Nucleus accumbens (tissue), 56 donors: ENCODE data around the gene NFIB.

Source experiments
- DNase-seq, 56 donors: peaks; one replicate each; lab custom pipeline; 2025; lab: John Stamatoyannopoulos, UW

Gene NFIB

DNA sequence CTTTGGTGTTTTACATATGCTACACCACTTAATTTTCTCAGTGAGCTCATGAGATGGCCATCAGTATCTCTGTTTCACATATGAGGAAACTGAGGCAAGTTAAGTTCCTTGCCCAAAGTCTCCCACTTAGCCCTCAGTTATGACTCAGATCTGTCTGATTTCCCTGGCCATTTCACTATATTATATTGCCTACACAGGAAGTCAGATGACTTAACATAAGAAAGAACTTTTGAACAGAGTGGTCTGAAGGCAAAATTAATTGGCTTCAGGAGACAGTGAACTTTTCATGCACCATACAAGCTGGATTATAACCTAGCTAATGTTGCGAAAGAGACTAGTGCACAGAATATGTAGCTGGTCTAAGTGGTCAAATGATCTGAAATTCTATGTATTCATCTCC, 221.6 kb downstream of the NFIB start:
- DNase-seq = no peak

DNA sequence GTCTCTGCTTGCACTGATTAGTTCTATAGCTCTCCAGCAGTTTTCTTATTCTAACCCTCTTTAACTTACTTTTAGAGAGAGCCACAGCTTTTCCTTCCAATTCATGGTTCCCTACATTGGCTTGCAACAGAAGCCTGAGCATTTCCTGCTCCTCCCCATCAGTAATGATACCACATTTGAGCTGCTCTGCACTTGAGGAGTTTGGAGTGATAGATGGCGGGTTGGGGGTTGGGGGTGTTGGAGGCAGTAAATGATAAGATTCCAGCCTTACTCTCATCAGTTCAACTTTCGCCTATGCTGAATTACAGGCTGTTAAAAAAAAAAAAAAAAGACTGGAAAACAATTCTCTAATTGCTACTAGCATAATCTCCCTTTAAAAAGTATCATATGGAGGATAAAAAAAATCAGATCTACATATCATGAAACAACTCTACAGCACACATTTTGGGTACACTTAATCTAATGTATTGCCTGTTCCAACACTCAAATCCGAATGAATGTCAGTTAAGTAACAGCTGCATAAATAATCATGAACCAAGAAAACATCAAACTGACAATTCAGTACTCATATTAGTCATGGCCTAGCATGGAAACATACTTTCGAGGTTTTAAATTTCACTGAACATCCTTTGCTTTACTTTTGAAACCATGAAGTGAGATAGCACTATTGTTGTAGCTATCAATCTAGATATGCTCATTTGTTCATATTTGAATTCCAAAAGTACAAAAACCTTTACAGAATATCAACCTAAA, 224.7 kb downstream of the NFIB start:
- DNase-seq = no peak

DNA sequence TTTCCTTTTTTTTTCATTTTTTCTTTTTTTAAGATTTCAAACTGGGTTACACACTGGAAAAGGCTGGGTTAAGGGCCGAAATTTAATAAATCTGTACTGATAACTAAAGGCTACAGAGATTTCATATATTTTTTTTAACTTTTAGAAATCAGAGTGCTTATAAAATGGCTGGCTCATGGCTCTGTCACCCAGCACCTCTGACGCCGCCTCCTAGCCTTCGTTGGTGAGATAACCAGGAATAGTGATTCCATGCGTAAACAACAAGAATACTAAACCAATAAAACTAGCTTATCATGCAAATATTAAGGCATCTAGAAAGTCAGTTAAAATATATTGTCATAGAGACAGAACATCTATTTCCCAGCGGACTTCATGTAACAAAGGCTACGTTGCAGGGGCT, 226.4 kb downstream of the NFIB start:
- no peak for DNase-seq

DNA sequence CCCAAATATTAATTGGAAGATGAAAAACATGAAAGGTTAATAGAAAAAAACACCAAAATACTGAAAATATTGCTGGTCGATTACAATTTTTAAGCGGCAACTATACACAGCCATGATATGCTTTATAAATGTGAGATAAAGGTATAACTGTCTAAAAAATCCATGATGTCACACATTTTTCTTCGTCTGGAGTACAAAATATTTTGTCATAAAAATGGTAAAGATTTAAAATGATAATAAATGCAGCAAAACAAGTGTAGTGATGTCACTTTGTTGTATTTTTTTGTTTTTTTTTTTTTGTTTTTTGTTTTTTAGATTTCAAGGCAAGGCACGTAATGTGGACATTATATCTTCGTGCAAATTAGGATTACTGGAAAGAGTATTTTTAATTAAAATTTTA, 227.4 kb downstream of the NFIB start:
- DNase-seq = no peak

DNA sequence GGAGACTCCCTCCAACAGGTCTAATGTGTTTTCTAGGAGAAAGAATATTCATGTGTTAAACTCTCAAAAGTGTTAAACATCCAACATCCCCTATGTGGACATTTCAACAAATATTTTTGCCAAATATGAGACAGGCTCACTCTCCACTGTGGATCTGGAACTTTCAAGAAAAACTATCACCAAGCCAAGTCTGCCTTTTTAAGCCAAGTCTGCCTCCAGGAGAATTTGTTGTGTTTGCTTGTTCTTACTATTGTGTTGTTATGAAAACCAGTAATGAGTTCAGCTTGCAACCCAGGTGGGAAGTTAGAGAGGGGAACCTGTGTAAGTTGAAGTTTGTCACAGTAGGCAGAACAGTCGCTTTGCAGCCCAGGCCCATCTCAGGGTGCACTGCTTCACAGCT, 228.1 kb downstream of the NFIB start:
- DNase-seq = no peak

DNA sequence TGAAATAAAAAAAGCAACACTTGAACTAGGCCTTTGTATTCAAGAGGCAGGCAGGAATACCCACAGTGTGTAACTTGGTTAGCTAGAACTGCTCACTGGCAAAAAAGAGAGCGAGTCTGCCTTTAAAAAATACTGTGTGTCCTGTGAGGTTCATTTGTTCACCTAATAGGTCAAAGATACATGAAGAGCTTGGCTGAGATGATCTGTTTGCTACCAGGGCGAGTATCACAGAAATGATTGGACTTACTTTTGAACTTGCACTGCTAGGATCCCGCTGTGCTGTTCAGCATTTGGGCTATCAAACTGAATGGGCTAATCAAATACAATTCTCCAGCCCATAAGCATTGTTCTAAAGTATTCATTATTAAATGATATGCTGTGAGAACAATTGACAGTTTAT, 229.1 kb downstream of the NFIB start:
- no peak for DNase-seq

DNA sequence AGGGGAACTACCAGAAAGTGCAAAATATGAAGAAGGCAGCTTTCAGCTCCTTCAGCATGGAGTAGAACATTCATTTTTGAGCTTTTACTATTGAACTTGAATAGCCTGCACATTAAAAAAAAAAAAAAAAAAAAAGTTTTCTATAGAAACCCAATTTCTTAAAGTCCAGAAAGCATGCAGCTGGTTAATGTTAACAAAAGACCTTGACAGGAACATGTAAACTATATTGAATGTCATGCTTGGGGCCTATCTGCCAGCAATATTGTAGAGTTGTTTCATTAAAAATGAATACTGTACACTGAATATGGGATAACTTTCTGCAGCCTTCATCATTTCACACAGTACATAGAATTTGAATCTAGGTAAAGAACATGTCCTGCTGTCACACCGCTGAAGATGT, 230.6 kb downstream of the NFIB start:
- no peak for DNase-seq

DNA sequence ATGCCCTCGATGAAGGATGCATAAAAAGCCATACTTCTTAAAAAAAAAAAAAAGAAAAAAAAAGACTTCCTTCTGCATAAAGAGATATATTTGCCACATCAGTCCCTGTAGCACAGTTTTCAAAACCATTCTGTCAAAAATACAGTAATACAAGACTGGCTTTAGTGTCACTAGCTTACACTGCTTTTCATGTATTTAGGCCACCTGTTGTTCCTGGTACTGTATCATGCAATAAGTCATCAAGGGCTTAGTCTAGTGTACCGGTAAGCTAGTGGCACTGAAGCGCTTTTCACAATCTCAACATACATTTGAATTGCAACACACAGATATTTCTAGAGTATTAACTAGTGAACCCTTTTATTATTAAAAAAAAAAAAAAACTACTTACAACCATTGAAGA, 231.2 kb downstream of the NFIB start:
- DNase-seq = no peak

DNA sequence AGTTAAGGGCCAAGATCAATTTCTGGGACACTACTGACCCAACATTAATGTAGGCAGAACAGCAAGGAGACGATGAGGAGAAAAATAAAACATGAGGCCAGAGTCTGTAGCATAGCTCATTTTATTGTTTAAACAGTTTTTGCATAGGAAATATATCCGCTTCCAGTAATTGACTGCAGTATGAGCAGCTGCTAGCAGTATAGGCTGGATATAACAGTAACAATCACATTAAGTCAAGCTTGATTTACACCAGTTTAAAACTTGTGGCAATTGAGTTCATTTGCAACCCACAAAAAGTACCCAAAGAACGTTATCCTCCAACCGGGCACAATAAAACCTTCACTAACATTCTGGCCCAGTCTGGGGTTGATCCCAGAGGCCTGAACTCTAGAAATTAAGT, 232.2 kb downstream of the NFIB start:
- no peak for DNase-seq

DNA sequence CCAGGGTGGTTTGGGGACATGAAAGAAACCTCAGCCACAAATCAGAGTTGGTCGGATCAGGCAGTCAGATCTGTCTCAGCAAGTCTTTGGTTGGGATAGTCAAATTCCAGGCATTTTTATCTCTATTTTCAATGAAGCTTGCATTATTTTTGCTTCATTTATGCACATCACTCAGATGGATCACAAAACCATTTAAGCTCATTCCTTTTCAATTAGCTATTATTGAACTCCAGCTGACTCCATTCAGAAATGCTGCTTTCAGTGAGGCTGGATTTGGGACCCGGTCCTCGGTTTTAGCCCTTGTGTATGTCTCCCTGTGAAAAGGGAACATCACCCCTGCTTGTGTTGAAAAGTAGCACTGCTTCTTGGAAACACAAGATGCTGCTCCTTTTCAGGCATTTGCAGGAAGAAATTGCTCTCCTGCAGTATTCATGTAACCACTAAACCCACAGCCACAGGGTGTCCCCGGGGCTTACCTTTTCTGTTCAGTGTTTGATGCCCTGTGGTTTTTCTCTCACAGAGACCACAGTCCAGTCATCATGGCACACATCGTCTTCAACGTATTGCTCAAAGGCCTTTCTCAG, 232.9 kb downstream of the NFIB start:
- no peak for DNase-seq

DNA sequence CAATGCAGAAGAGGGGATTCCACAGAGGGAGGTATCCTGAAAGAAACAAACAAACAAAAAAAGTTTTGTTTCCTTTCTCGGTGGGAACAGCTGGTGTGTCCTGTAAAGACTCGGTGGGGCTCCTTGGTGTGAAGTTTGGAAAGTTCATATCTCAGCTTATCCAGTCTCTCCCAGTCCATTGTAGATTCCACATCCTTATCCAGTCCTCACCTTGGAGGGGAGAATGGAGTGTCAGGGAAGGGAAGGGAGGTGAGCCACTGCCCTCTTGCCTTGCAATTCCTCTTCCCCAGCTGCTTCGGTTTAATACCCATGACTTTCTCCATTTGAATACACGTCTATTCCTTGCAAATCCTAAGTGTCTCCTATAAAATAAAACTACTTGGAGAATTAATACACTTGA, 234.5 kb downstream of the NFIB start:
- DNase-seq = no peak

DNA sequence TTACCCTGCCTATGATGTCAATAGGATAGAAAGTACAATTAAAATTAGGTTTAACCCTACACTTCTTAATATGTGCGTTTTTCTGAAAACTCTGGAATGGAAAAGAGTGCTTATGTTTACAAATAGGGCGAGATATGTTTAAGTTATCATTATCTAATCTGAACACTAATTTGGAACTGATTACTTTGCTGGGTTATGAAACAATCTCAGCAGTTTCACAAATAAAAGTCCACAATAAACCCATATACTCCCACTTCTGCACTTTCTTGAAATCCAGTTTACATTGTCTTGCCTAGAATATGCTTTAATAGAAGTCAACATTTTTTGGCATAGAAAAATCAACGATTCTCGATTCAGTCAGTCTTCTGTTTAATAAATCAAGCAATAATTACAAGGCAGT, 236.3 kb downstream of the NFIB start:
- DNase-seq = no peak

DNA sequence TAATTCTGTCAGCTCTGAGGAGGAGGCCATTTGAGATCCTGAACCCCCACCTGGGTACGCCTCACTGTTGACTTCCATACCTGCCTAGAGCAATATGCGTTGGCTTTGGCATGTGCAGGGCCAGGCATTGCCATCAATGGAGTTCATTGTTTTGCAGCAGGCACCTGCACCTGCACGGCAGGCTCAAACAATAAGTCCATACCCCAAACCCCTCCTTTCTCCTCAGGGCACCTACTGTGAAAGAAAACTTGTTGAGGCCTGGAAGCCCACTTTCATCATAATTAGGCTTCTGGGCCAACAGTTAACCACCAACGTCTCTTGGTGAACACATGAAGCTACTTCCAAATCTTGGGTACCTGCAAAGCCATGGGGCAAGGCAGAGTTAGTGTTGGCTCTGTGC, 238.7 kb downstream of the NFIB start:
- DNase-seq = no peak

DNA sequence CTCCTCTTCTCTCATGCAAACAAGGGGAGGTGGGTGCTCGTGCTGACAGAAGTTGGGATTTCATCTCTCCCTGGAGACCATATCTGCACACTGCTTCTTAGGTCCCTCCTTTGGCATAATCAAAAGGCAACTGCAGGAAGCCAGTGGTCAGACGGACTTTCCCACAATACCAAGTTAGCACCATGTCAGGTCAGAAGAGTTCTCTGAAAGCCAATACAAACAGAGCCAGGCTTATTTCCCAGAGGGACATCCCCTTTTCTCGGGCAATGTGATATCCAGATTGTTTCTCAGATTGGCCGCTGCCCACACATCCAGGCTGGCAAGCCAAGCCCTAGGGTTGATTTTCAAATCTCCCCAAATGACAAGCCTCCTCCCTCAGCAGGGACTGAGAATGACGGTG, 241.1 kb downstream of the NFIB start:
- no peak for DNase-seq

DNA sequence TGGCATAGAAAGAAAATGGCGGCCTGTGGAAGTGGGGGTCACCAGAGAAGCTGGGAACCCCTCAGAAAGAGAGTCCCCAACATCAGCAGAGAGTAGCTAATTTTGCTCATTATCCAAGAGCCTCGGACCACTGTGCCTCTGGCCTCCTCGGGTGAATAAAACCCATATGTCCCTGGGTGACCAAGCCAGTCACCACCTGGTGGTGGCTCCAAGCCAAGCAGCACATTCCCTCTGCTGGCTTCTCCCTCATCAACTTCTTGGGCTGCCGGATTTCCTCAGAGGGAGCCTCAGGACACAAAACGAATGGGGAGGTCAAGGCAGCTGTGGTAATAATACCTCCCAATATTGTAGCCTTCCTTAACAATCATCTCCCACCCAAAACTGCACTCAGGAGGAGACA, 242.5 kb downstream of the NFIB start:
- no peak for DNase-seq

DNA sequence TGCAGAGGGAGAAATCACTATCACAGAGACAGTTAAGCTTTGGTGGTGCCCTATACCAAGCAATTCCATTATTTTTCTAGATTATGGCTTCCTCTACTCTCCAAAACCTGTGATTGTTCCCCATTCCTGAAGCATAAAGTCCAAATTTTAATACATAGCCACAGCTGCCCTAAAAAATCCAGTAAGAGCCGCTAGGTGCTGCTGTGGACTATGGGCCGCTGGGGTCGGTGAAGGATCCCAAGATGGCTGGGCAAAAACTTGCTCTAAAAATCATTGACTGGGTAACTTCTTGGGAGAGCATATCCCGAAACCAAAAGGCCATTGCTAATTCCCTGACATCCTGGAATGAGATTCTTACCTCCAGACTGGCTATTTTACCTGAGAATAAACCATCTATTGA, 245.3 kb downstream of the NFIB start:
- no peak for DNase-seq

DNA sequence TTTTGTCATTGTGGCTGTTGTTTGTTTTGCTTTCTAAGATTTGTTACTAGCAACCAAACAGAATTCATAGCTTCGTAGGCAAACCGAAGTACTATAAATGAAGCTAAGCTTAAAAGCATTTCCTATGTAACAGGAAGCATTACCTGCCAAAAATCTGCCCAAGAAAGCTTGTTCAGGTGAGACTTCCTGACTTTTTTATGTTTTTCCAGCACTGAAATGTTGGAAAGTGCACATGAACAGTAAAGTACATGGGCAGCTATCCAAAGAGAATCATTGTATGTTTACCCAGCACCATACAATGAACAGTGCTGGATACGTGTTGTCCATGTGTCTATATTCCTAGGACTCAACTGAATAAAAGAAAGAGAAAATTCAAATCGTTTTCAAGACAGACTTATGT, 247.1 kb downstream of the NFIB start:
- no peak for DNase-seq

DNA sequence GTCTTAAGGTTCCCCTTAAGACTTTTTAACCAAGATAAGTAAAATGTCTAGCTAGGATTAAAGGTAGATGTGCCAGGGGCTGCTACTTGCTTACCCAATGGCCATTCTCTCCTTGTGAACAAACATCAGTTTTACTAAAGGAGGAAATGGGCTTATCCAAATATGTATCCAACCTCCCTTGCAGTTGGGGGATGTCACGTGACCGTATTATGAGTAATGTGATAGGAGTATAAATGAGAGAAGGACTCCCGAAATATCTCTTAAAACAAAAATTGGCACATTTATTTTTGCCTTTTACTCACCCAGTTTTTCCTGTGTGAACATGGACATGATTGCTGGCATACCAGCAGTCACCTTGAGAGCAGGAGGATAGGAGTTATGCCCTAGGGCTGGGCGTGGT, 247.9 kb downstream of the NFIB start:
- DNase-seq = no peak

DNA sequence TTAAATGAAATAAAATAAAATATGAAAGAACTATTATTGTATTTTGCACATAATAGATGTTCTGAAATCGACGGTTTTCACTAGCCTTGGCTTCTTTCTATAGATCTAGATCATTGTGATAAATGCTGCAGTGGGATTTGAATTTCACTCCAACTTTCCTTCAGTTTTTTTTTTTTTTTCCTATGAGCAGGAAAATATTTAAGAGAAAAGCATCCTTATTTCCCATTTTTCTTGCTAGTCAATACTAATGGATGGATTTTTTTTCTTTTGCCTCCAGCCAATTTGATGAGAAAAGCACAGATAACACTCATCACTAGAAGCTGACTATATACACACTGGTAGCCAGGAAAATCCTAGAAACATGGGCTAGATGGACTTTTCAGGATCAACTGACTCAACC, 249.0 kb downstream of the NFIB start:
- DNase-seq = no peak

DNA sequence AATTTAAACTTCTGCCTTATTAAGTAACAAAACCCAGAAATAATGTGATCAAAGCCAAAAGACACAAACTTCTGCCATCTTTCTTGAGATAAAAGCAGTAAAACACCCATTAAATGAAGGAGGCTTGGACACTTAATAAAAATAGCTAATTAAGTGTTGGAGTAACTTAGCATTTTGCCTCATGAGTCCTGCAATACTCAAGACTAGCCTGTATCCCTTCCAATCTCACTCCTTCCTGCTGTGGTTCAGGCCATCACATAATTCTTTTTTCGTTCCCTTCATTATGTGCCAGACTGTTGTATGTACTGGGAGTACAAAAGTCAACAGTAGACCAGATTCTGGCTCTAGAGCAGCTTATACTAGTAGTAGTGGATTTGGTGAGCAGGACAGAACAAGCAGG, 250.2 kb downstream of the NFIB start:
- DNase-seq = no peak

DNA sequence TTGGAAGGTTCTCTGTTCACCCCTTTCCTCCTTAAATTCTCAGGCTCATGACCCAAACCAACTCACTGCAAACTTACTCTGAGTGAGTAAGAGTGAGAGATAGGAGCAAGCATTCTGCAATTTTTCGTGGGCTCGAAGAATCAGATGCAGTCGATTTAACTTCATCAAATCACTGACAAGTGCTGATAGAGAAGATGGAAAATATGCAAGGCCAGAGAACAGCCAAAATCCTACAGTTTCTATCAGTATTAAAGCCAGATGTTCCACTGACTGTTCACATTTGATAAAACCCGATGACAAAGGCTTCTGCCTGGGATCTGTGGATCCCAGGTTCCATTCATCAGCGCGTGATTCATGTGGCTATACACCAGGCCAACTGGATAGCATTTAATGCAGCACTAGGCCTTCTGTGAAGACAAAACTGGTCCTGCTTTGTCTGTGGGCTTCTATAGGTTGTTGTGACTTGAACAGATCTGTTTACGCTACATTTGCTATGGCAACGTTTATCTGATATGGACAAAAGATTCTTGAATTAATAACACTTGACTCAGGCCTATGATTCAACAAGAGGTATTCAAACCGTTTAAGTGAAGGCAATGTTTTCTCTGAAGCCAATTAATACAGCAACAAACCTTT, 251.2 kb downstream of the NFIB start:
- no peak for DNase-seq

DNA sequence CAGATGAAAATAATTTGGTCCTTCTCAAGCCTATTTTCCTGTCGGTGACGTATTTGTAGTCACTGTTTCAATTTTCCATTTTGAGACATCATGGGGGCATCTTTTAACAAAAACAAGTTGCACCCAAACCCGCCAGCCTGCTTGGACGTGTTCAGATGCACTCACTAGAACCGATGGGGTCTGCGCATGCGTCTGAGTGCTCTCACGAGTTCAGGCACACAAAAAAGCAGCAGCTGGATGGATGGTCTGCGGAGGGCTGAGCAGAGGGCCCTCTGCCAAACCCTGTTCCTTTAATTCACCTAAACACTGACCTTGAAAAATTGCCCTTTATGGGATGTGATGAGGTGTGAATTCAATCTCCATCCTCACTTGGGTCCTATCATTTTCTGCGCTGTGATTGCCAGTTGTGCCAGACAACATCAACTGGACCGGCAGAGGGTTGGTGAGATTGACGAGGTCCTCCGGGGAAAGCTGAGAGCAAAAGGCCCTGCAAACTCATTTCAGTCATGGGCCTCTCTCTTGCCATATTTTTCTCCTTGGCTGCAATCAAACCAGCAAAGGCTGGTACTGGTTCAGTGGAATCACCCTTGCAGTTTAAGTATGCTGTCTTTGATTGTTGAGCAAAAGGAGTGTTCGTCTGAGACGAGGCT, 251.9 kb downstream of the NFIB start:
- no peak for DNase-seq
